GM06990 (cell line): ENCODE data around the gene NRSN1.

Experiments used
- DNase-seq: peaks from one replicate; pipeline ENCODE4 v3.0.0-alpha.2; 2011; ENCODE audit not compliant: insufficient read length; ENCODE audit errors: extremely low read depth
- H3K27me3 ChIP-seq: replicated peaks from 2 replicates; pipeline ENCODE4 v1.6.0; 2011; ENCODE audit warnings: low read length; ENCODE audit not compliant: control insufficient read depth, insufficient read depth
- H3K36me3 ChIP-seq: 2 replicates; pipeline ENCODE4 v1.5.1; 2011; ENCODE audit warnings: low read length; ENCODE audit not compliant: control insufficient read depth, insufficient read depth
- H3K4me3 ChIP-seq: replicated peaks from 2 replicates; pipeline ENCODE4 v1.5.1; 2011; ENCODE audit warnings: low read depth, mild to moderate bottlenecking, control low read depth, low read length
- TF ChIP-seq, protein P1 (sequence below): IDR thresholded peaks from 2 replicates; pipeline ENCODE4 v1.5.1; 2011; ENCODE audit warnings: low read length, control low read depth, mild to moderate bottlenecking, inconsistent platforms; ENCODE audit not compliant: insufficient read depth, poor library complexity, severe bottlenecking

Gene NRSN1, protein sequence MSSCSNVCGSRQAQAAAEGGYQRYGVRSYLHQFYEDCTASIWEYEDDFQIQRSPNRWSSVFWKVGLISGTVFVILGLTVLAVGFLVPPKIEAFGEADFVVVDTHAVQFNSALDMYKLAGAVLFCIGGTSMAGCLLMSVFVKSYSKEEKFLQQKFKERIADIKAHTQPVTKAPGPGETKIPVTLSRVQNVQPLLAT

DNA sequence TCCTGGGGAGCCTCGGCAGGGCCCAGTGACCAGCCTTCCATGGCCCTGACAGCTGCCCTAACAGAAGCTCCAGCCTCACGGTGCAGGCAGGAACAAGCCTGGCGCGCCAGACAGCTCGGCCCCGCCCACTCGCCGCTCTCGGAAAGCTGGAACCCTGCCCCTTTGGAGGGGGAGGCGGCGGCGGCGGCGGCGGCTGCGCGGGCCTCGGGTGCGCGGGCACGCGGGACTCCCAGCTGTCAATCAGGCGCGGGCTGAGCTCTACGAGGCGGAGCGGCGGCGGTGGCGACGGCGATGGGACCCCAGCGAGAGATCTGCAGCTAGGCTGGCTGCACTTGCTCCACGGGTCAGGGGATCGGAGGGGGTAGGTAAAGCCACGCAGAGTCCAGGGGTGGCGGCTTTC, at the start of gene NRSN1:
Gene NRSN1 (plus strand): TSS at position 236 of the 400 bp plus-strand sequence. CDS start 8,113 bp downstream, outside the sequence.
- H3K4me3 ChIP-seq, result no peak within 1 kb of the TSS
- TF ChIP-seq, protein P1, sequence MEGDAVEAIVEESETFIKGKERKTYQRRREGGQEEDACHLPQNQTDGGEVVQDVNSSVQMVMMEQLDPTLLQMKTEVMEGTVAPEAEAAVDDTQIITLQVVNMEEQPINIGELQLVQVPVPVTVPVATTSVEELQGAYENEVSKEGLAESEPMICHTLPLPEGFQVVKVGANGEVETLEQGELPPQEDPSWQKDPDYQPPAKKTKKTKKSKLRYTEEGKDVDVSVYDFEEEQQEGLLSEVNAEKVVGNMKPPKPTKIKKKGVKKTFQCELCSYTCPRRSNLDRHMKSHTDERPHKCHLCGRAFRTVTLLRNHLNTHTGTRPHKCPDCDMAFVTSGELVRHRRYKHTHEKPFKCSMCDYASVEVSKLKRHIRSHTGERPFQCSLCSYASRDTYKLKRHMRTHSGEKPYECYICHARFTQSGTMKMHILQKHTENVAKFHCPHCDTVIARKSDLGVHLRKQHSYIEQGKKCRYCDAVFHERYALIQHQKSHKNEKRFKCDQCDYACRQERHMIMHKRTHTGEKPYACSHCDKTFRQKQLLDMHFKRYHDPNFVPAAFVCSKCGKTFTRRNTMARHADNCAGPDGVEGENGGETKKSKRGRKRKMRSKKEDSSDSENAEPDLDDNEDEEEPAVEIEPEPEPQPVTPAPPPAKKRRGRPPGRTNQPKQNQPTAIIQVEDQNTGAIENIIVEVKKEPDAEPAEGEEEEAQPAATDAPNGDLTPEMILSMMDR, result no peak

DNA sequence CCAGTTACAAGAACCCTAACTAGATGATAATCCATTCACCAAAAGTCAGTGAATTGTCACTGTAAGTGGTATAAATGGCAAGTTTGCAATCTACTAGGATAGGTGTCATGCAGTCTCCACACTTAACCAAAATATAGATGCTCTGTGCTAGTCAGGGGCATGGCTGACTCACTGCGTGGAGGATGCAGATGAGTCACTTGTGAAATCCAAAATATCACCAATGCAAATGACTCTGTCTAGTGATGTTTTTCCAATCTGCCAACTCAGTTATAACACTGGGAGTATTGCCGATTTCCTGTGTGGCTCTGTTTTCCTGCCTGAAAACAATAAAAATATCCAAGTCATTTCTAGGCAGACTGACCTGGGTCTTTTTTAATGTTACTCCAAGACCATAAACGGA, 47.8 kb upstream of the NRSN1 start:
- Histone ChIP-seq H3K27me3 (no peaks in the 10 kb centered on the region), H3K36me3 (no peaks in the 10 kb centered on the region), H3K4me3 (no peak overlapping the region)
- DNase-seq, result no peak
- TF ChIP-seq, protein P1, result no peak

More for the DNA sequence above, at the start of gene NRSN1:
- H3K36me3 ChIP-seq, result no peaks in the 10 kb centered on the region
- H3K27me3 ChIP-seq, result no peaks in the 10 kb centered on the region
- no peak for DNase-seq

DNA sequence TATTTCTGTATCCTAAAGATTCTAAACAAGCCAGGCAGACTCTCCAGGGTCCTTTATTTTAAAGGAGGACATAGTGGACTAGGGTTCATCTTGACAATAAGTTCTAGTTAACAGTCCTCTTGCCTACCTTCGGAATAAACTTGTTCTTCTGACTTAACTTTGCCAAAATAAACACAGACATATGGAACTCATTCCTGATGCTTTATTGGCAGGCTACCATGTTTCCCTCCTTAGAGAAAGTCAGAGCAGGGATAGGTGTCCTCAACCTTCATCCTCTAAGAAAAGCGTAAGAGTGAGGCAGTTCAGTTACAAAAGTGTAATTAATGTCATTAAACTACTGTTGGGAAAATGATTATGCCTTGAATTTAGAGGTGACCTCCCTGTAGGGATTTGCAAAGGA, 46.9 kb upstream of the NRSN1 start:
- no peak overlapping the region for H3K4me3 ChIP-seq
- no peaks in the 10 kb centered on the region for H3K27me3 ChIP-seq
- no peaks in the 10 kb centered on the region for H3K36me3 ChIP-seq
- DNase-seq, result no peak
- TF ChIP-seq, protein P1, result no peak

DNA sequence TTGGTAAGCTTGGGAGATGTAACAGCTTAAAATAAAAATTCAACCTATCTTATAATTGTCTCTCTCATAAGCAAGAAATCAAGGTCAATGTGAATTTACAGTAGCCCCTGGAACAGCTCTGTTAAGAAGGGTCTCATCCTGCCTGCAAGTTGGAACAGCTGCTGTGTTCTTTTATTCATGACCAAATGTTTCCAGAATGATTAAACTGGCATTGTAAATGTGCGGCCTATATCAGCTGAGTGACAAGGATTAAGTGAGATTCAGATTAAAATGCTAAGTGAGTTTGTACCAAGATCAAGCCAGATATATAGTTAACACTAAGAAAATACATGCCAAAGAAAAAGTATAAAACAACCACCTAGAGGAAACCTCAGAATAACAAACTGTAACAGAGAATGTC, 45.3 kb upstream of the NRSN1 start:
- DNase-seq, result no peak
- Histone ChIP-seq H3K4me3 (no peak overlapping the region), H3K36me3 (no peaks in the 10 kb centered on the region), H3K27me3 (no peaks in the 10 kb centered on the region)
- TF ChIP-seq, protein P1, result no peak

DNA sequence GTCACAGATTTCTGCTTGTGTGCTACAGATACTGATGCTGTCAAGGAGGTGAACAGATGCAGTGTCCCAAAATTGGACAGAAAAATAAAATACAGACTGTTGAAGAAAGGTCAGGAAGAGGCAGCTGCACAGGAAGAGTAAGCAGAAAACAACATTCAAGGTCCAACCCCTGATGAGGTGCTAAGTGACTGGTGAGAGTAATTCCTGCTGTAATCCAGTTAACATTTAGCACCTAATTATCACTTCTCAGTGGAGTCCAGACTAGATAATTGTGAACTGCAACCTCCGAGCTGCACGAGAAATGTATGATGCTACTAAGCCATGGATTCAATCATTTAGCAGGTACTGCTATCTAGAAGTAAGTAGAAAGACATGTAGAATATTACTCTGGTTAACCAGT, 36.3 kb upstream of the NRSN1 start:
- DNase-seq, result no peak
- Histone ChIP-seq H3K36me3 (no peaks in the 10 kb centered on the region), H3K4me3 (no peak overlapping the region), H3K27me3 (no peaks in the 10 kb centered on the region)
- TF ChIP-seq, protein P1, result no peak

DNA sequence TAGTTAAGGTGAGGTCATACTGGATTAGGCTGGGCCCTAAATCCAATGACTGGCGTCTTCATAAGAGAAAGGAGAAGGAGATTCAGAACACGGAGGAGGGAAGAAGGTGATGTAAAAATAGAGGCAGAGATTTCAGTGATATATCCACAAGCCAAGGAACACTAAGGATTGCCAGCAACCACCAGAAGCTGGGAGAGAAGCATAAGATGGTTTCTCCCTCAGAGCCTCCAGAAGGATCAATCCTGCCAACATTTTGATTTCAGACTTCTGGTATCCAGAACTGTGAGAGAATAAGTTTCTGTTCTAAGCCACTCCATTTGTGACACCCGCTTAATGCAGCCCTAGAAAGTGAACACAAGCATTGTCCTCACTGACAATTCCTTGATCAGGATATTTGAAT, 33.6 kb upstream of the NRSN1 start:
- H3K4me3 ChIP-seq, result no peak overlapping the region
- no peaks in the 10 kb centered on the region for H3K36me3 ChIP-seq
- no peaks in the 10 kb centered on the region for H3K27me3 ChIP-seq
- TF ChIP-seq, protein P1, result no peak
- no peak for DNase-seq
